OCI-M2 (cell line): ENCODE results near the gene MAFG.
"Not testable (repeated sequence)": the region's sequence is repeated elsewhere in the genome, so short reads cannot be mapped to it uniquely, and the experiment has no call there.

Experiments
- DNase-seq: peaks from one replicate; lab custom pipeline; 2025; ENCODE audit not compliant: unreplicated experiment; lab: John Stamatoyannopoulos, UW

MAFG gene

DNA sequence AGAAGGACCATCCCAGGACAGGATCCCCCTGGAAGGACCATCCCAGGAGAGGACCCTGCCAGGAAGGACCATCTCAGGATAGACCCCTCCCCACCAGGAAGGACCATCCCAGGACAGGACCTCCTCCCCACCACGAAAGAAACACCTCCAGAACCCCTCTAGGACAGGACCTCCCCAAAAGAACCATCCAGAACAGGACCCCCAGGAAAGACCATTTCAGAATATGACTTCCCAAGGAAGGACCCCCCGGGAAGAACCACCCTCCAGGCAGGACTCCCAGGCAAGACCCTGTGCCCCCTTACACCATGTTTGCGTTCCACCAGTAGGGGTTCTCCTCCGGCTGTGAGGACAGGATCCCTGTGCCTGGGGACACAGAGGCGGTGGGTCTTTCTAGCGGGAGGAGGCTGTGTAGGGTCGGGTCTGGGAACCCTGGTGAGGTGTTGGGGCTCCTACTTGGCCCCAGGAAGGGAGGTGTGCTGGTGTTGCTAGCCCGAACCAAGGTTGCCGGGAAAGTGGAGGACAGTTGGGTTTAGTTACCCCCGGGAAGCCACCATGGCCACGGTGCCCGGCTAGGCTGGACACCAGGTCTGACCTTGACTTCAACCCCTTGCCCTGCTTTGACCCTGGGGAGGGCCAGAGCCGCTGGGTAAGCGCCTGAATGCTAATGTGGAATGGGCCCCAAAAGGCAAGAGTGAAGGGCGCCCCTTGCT, 31.3 kb upstream of the MAFG start:
- DNase-seq, result no peak

DNA sequence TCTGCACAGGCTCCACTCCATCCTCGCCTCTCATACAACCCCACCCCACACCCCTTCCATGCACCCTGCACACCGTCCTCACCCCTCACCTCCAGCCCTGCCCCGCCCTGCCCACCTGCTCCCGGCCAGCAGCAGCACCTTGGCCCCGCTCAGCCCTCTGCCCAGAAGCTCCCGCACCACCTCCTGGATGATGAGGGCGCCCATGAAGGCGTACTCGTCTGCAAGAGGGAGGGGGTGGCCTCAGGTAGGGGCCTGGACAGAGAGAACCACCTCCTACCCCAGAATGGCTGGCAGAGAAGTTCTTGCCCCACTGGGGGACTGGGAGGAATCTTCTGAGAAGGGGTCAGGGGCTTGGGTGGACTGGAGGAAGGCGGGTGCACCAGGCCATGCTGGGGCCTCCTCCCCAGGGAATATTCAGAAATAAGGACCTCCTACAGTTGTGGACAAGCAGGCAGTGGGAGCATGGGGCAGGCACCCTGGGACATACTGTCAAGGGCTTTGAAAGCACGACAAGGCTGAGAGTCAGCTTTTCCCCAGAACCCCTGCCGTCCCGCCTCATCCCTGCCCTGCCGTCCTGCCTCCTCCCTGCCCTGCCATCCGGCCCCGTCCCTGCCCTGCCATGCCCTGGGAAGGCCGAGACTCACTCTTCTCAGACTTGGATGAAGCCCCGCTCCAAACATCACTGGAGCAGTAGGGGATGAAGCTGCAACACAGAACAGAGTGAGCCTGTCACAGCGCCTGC, 30.3 kb upstream of the MAFG start:
- DNase-seq, result no peak

DNA sequence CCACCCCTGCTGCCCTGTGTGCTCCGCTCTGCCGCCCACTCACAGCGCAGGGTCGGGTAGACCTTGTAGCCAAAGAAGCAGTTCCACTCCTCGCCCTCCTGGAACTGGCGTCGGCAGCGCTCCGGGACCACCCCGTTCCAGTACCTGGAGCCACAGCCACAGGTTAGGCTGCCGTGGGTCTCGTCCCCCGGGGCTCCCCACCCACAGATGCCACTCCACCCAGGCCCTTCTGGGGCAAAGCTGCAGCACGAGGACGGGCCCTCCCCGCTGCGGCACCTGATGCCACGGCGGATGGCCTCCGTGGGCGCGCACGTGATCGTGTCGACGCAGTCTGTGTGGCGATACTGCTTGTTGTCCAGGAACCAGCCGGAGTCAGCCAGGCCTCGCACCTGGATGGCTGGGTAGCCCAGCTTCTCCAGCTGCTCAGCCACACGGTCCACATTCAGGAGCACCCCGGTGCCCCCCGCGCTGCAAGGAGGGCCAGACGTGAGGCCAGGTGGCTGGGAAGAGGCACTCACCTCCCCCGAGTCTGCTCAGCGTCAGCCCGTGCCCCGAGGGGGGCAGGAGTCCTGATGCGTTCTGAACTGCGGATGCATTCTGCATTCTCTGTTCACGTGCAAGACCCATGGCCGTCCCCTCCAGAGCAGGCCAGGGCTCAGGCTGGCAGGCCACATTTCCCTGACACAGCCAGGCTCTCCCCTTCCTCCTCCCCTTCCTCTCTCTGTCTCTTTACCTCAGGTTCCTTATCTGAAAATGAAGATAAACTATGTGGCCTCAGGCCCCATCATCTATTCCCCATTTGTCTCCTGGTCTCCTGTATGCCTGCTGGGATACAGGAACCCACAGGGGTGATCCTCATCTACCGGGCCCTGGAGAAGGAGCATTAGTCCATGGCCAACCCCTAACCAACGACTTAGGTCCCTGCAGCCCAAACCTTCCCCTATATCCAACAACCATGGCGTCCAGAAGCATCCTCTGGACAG, 29.4 kb upstream of the MAFG start:
- DNase-seq, result no peak

DNA sequence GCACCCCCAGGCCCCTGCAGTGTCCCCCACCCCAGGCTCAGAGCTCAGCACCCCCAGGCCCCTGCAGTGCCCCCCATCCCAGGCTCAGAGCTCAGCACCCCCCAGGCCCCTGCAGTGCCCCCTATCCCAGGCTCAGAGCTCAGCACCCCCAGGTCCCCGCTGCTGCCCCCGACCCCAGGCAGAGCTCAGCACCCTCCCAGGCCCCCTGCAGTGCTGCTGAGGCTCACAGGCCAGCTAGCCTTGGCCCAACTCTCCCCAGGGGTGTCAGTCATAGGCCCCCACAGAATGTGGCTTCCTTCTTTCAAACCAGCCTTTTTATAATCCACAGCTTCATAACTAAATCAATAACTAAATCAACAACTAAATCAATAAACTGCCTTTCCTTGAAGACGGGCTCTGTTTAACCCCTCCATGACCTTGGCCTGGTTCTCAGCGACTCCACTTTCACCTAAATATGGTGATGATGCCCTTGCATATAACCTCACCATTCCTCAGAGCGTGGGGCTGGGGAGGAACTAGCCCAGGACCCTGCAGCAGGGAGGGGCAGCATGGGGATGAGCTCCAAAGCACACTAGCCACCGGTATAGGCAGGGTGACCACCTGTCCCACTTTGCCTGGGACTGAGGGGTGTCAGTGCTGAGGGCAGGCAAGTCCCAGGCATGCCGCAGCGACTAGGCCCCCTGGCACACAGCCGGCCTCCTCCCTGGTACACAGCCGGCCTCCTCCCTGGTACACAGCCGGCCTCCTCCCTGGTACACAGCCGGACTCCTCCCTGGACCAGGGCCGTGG, 28.4 kb upstream of the MAFG start:
- no peak for DNase-seq

DNA sequence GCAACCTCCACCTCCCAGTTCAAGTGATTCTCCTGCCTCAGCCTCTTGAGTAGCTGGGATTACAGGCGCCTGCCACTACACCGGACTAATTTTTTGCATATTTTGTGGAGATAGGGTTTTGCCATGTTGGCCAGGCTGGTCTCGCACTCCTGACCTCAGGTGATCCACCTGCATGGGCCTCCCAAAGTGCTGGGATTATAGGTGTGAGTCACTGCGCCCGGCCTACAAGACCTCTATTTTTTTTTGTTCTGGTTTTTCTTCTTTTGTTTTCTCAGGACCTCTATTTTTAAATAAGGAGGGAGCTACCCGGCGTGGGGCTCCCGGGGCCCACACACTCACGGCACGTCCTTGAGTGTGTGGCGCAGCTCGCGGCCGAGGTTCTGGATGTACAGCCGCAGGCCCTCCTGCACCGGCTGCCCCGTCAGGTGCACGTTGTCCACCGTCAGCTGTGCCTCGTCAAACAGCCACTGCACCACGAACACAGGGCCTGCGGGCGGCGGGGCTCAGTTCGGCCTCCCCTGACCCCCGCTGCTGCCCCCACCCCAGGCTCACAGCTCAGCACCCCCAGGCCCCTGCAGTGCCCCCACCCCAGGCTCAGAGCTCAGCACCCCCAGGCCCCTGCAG, 27.6 kb upstream of the MAFG start:
- no peak for DNase-seq

DNA sequence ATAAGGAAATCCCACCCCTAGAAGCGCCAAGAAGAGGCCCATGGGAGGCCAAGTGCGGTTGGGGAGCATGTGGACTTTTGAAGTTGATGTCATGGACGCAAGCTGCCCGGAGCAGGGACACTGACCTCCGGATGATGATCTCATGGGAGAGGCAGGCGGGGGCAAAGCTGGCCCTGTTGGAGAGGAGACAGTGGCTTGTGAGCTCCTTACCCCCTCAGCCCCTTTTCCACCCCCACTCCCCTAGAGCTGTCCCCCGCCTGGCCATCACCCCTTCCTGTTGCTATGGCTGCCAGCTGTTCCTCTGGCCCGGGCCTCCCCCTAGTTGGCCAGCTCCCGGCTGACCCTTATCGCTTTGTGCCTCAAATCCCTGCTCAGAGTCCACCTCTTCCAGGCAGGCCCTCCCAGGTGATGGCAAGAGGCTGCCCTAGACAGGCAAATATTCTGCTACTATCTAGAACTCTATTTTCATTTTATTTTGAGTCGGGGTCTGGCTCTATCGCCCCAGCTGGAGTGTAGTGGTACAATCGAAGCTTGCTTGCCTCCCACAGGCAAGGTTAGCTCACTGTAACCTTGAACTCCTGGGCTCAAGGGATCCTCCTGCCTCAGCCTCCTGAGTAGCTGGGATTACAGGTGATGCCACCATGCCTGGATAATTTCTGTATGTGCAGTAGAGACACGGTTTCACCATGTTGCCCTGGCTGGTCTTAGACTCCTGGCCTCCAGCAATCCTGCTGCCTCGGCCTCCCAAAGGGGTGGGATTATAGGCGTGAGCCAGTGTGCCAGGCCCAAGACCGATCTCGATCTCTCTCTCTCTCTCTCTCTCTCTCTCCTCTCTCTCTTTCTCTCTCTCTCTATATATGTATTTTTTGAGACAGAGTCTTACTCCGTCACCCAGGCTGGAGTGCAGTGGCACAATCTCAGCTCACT, 26.9 kb upstream of the MAFG start:
- no peak for DNase-seq

DNA sequence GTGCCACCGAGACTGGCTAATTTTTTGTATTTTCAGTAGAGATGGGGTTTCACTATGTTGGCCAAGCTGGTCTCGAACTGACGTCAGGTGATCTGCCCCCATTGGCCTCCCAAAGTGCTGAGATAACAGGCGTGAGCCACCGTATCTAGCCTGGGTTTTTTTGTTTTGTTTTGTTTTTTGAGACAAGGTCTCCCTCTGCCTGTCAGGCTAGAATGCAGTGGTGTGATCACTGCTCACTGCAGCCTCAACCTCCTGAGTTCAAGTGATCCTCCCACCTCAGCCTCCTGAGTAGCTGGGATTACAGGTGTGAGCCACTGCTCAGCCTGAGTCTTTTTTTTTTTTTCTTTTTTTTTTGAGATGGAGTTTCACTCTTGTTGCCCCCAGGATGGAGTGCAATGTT, 25.9 kb upstream of the MAFG start:
- not testable (repeated sequence) for DNase-seq

DNA sequence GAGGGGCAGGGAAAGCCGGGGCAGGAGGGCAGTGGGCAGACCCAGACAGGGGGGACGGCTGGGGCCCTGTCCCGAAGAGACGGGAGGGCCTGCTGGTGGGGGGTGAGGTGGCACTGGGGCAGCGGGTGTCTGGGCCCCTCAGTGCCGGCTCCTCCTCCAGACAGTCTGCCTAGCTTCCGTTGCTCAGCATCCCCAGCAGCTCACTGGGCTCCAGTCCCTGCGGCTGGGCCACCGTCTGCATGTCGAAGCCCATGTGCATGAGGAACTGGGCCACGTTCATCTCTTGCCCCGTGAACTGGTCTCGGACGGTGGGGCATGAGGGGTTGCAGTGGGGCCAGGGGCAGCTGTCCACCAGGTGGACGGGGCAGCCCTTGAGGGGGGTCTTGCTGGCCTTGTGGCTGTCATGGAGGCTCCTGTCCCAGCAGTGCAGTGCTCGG, 25.3 kb upstream of the MAFG start:
- no peak for DNase-seq

DNA sequence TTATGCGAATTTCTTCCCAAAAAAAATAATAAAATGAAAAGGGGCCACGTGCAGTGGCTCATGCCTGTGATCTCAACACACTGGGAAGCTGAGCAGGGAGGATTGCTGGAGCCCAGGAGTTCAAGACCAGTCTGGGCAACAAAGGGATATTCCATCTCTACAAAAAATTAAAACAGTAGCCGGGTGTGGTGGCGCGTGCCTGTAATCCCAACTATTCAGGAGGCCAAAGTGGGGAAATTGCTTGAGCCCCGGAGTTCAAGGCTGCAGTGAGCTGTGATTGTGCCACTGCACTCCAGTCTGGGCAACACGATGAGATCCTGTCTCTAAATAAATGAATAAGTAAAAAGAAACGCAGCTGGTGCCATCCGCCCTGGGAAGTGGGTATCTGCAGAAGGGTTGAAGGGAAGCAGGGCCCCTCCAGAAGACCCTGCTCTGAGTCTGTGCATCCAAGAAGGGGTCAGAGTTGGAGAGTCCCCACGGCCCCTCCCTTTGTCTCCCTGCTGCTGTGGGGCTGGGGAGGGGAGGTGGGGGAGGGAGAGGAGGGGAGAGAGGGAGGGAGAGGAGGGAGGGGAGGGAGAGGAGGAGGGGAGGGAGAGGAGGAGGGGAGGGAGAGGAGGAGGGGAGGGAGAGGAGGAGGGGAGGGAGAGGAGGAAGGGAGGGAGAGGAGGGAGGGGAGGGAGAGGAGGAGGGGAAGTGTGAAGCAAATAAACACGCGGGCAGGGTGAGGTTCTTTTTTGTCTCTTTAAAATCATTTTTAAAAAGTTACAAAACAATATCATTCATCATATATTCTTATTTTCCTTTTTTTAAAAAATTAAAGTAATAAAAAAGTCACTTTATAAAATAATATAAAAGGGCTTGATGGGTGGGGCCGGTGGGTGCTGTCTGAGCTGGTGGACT, 24.5 kb upstream of the MAFG start:
- no peak for DNase-seq

DNA sequence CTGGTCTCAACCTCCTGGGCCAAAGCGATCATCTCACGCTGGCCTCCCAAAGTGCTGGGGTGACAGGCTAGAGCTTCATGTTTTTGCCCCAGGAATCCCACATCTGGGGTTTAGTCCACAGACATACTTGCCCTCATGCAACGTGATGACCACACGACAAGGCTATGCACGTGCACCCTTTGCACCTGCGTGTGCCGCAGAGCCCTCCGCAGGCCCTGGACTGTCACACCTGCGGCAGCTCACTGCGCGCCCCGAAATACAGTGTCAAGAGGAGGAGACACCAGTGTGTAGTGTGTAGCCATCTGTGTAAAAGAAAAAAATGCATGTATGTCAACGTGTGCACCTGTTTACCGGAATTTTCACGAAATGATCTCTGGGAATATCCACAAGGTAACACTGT, 23.0 kb upstream of the MAFG start:
- no peak for DNase-seq

DNA sequence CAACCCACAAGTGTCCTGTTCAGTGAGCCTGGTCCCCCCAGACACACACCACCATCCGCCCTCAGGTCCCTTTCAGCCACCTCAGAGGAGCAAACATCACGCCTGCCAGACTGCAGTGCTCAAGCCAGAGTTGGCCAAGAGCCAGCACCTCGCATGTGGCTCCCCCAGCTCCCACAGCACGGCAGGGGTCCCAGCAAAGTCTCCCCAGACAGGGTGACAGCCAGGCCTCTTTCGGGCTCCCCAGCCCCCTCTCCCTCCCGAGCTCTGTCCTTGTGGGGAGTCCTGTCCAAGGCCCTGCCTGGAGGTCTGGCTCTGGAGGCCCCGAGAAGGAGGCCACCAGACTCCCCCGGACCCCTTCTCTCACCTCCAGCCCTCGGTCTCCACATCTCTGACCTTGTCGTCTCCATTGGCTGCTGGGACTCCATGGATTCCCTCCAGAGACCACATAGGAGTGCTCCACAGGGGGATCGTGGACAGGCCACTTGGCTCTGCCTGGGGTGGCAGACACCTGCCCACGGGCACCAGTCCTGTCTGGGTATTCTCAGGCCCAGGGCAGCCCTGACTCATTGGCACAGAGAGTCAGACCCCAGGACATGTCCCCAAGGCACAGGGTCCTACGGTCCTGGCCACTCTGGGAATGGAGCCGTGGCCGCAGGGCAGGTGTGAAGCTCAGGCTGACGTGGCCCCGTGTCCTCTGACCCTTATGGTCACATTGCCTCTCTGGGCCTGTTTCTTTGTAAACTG, 21.3 kb upstream of the MAFG start:
- DNase-seq, result no peak

DNA sequence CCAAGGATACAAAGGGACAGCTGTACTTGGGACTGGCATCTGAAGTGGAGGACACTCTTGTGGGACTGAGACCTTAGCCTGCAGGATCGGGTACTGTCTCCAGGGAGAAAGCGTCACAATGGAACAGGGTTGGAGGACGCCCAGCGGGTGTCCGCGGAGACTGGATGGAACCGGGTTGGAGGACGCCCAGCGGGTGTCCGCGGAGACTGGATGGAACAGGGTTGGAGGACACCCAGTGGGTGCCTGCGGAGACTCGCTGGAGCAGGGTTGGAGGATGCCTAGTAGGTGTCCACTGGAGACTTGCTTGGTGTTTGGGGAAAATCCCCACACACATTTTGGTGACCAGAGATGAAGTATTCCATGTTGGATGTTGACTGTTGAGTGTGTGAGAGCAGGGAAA, 19.7 kb upstream of the MAFG start, which contains the start of gene MYADML2:
TSS of gene MYADML2 (minus strand) at position 45 of the 400 bp plus-strand sequence. CDS start 5,492 bp downstream, outside the sequence.
- DNase-seq, result no peak

DNA sequence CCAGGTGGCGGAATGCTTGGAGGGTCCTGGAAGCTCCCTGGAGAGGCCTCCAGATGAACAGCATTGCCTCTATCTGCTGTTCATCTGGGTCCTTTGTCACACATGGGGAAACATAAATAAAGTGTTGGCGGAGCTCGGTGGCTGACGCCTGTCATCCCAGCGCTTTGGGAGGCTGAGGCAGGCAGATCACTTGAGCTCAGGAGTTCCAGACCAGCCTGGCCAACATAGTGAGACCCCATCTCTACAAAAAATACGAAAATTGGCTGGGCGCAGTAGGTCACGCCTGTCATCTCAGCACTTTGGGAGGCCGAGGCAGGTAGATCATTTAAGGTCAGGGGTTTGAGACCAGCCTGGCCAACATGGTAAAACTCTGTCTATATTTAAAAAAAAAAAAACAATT, 17.3 kb upstream of the MAFG start:
- DNase-seq, result no peak

DNA sequence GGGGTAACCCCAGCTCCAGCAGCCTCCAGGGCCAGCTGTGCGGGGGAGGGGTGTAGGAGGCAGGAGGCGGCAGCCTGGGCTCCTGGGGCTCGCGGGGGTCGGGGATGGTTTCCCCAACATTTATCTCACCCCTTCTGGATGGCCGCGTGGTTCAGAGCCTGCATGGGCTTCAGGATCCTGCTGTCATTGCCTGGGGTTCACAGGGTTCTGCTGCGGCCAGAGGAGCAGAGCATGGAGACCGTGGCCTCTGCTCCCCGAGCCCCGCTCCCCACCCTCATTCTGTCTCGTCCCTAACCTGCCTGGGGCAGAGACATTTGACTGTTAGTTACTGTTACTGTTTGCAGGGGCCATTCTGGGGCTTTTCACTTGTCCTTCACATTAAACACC, 14.6 kb upstream of the MAFG start:
- no peak for DNase-seq

DNA sequence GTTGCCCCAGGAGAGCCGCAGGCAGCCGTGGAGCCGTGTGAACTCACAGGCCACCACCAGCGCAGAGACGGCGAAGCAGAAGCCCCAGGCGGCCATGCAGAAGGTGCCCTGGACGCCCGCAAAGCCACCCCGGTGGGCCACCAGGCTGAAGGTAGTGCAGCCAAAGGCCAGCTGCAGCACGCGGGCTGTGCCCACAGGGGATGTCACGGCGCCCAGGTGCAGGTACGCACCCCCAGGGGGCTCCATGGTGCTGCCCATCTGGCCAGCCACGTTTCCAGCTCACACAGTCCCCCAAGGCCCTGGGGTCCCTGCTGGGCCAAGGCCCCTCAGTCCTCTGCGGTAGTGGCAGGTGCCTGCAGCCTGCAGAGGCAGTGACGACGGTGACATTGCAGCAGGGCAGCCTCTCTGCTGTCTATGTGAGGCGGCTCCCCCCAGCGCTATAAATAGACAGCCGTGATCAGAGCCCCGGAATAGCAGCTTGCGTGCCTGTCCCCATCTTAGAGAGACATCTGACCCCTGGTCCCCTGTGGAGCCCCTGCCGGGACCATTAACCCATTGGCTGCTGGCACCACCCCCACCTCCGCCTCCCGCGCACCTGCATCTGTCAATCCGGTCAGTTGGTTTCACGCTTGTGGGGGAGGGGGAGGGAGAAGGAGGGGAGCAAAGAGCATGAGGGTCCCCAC, 14.1 kb upstream of the MAFG start:
- no peak for DNase-seq

DNA sequence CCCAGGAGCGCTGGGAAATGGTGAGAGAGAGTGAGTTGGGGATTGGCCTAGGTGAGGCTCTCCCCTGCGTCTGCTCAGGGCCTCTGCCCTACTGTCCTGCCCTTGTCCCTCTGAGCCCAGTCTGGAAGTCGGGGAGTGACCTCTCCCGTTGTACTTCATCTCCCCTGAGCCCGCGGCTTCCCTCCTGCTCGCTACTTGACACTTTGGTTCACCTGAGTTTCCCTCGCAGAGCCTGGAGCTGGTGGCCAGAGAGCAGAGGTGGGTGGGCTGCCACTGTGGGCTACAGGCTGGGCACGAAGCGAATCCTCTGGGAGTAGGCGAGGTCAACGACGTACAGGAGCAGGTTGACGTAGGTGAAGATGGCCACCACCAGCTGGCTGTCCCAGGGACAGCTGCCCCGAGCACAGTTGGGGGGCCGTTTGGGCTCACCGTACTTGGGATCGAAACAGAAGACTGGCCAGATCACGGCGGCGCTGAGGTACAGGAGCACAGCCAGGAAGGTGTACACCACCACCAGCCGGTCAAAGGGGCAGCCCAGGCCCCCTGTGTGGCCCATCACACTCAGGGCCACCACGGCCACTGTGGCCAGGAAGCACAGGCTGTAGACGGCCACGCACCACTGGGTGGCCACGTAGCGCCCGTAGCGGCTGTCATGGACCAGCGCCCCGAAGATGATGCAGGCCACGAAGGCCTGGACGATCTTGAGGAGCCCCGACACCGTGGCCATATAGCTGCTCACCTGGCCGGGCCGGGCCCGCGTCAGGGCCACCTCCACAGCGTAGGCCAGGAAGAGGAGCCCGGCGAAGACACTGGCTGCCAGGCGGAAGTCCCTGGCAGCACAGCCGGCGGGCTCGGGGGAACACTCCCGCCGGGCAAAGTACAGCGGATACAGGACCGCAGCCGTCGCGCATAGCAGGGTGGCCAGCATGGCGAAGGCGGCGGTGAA, 13.3 kb upstream of the MAFG start:
- DNase-seq, result no peak
